Effector memory CD4-positive, alpha-beta T cell (primary cell): Measurements from ENCODE around the gene PLXNB1.

Experiments
- DNase-seq, 3 donors: peaks; one replicate each; pipeline ENCODE4 v3.0.0-alpha.2; 2020
- H3K27ac ChIP-seq: 2 replicates; pipeline ENCODE4 v1.7.0; 2013; ENCODE audit warnings: mild to moderate bottlenecking, low read length, moderate library complexity; ENCODE audit not compliant: insufficient read depth, poor library complexity, severe bottlenecking
- H3K27me3 ChIP-seq: replicated peaks from 2 replicates; pipeline ENCODE4 v1.7.0; 2013; ENCODE audit warnings: mild to moderate bottlenecking, low read length; ENCODE audit not compliant: insufficient read depth, control insufficient read depth, poor library complexity, severe bottlenecking
- H3K36me3 ChIP-seq: 2 replicates; pipeline ENCODE4 v1.7.0; 2013; ENCODE audit warnings: mild to moderate bottlenecking, low read length, moderate library complexity; ENCODE audit not compliant: control insufficient read depth, insufficient read depth
- H3K4me1 ChIP-seq: 2 replicates; pipeline ENCODE4 v1.7.0; 2013; ENCODE audit warnings: low read length, mild to moderate bottlenecking; ENCODE audit not compliant: control insufficient read depth, insufficient read depth, poor library complexity, severe bottlenecking
- H3K4me3 ChIP-seq: 2 replicates; pipeline ENCODE4 v1.7.0; 2013; ENCODE audit warnings: low read length, low read depth, mild to moderate bottlenecking; ENCODE audit not compliant: insufficient read depth, poor library complexity, severe bottlenecking
- H3K9me3 ChIP-seq: 2 replicates; pipeline ENCODE4 v1.7.0; 2013; ENCODE audit warnings: mild to moderate bottlenecking, low read length, moderate library complexity; ENCODE audit not compliant: control insufficient read depth

Gene PLXNB1

DNA sequence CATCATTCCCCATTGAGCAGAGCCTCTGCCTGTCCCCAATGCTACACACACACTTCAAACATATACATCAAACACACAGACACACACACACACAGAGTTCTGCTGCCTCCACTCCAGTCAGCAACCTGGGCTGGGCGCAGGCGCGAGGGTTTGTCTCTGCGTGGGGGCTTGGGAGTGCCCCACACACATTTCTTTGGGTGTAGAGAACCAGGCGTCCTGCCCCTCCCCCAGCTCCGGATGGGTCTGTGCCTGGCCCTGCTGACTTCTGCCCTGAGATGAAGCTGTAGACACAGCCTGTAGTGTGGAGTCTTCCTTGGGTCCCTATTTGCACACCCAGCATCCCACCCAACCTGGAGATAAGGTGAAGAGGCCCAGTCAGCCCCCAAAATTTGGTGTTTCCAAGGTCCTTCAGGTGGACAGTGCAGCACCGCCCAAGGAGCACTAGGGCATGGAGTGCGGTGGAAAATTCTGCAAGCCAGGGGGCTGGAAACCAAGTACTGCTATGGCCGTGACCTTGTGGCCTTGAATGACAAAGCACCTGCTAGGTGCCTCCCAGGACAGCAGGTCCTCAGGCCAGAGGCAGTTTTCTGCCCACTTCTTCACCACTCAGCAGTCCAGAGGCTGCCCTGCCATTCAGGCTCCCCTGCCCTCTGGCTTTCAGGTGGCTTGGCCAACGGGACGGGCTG is 31.0 kb downstream of the PLXNB1 start:
- no peak for DNase-seq
- Histone ChIP-seq H3K36me3 (no peaks in the 10 kb centered on the region), H3K4me1 (no peaks in the 10 kb centered on the region), H3K27me3 (no peaks in the 10 kb centered on the region), H3K4me3 (no peak overlapping the region), H3K9me3 (no peaks in the 10 kb centered on the region), H3K27ac (no peak overlapping the region)

GRCh38 chr3:48397767-48398681 is 31.9 kb downstream of the PLXNB1 start:
- no peak overlapping the region for H3K4me3 ChIP-seq
- H3K36me3 ChIP-seq = no peaks in the 10 kb centered on the region
- no peak overlapping the region for H3K27ac ChIP-seq
- no peak for DNase-seq
- no peaks in the 10 kb centered on the region for H3K9me3 ChIP-seq
- H3K27me3 ChIP-seq = no peaks in the 10 kb centered on the region
- no peaks in the 10 kb centered on the region for H3K4me1 ChIP-seq

DNA sequence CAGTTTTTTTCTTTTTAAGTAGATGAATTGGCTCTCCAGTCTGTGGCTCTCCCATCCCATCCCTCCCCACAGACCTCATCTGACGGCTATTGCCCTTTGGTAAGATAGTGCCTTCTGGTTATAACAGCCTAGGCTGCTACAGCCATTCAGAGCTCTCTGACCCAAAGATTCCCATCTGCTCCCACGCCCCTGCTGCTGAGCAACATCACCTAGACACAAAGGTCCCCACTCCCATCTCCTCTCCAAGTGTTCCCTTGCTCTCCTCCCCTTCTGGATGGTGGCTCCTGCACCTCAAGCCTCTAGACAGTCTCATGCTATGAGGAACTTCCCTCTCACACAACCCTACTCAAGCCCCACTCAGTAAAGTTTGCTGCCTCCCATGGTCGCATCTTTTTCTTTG is 34.2 kb downstream of the PLXNB1 start:
- Histone ChIP-seq H3K27ac (no peak overlapping the region), H3K4me1 (no peaks in the 10 kb centered on the region), H3K4me3 (no peak overlapping the region), H3K27me3 (no peaks in the 10 kb centered on the region), H3K9me3 (no peaks in the 10 kb centered on the region), H3K36me3 (no peaks in the 10 kb centered on the region)
- DNase-seq = no peak

GRCh38 chr3:48394391-48394790 is 35.5 kb downstream of the PLXNB1 start:
- H3K9me3 ChIP-seq = no peaks in the 10 kb centered on the region
- H3K27ac ChIP-seq = no peak overlapping the region
- H3K4me1 ChIP-seq = no peaks in the 10 kb centered on the region
- no peaks in the 10 kb centered on the region for H3K27me3 ChIP-seq
- H3K4me3 ChIP-seq = no peak overlapping the region
- no peaks in the 10 kb centered on the region for H3K36me3 ChIP-seq
- DNase-seq = no peak

DNA sequence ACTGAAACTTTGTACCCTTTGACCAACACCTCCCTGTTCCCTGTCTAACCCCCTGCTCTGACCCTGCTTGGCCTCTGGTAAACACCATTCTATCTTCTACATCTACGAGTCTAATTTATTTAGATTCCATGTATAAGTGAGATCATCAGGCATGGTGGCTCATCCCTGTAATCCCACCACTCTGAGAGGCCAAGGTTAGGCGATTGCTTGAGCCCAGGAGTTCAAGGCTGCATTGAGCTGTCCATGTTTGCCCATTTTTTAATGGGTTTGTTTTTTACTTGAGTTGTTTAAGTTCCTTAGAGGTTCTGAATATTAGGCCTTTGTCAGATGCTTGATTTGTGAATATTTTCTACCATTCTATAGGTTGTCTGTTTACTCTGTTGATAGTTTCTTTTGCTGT is 40.9 kb downstream of the PLXNB1 start:
- Histone ChIP-seq H3K4me3 (no peak overlapping the region), H3K4me1 (no peaks in the 10 kb centered on the region), H3K9me3 (no peaks in the 10 kb centered on the region), H3K27me3 (no peaks in the 10 kb centered on the region), H3K36me3 (no peaks in the 10 kb centered on the region), H3K27ac (no peak overlapping the region)
- no peak for DNase-seq

DNA sequence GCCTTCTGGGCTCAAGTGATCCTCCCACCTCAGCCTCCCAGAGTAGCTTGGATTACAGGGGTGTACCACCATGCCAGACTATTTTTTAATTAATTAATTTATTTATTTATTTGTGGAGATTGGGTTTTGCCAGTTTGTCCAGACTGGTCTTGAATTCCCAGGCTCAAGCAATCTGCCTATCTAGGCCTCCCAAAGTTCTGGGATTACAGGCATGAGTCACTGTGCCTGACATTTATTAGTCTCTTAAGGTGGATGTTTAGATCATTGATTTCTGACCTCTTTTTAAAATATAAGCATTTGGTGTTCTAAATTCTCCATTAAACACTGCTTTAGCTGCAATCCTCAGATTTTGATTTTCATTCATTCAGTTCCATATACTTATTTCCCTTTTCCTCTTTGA is 42.3 kb downstream of the PLXNB1 start:
- no peak for DNase-seq
- no peaks in the 10 kb centered on the region for H3K4me1 ChIP-seq
- no peak overlapping the region for H3K27ac ChIP-seq
- H3K36me3 ChIP-seq = no peaks in the 10 kb centered on the region
- H3K9me3 ChIP-seq = no peaks in the 10 kb centered on the region
- H3K4me3 ChIP-seq = no peak overlapping the region
- no peaks in the 10 kb centered on the region for H3K27me3 ChIP-seq

DNA sequence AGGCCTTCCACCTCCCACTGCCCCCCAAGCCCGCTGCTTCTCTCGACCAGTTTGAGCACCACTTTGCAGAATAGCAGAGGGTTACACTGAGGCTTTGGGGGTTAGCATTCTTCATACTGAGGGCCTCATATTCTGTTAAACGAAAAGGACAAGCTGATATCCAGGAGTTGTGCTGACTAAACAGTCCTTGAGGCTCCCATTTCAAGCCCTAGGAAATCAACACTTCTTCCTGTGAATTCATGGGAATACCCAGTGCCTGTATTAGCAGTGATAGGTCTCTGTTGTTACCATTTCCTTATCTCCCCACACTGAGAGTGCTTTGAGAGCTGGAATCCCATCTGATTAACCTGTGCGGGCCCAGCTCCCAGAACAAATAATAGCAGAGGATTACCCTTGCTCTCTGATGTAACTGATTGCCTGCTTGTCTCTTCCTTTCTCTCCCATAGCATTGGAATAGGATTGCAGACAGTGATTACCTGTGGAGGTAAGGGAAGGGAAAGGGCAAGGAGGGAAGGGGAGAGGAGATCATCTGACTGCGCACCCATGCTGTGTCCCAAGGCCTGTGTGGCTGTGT is 56.9 kb downstream of the PLXNB1 start:
- Histone ChIP-seq H3K27ac (no peak overlapping the region), H3K9me3 (no peaks in the 10 kb centered on the region), H3K36me3 (no peaks in the 10 kb centered on the region), H3K27me3 (no peaks in the 10 kb centered on the region), H3K4me3 (no peak overlapping the region), H3K4me1 (no peaks in the 10 kb centered on the region)
- DNase-seq = no peak

DNA sequence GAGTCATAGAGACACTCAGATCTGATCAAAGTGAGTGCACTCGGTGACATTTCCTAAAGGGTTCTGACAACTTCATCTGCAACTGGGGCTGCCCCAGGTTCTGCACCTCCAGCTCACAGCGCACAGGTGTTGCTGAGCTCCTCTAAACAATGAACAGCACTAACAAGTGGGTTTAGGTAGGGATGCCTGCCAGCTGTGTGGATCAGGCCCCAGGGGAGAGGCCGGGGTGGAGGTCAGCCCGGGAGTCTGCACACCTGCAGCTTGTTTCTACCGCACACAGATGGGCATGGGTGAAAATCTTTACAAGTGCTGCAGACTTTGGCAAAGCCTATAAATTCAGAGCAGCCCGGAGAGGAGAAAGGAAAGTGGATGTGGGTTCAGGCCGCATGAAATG is 57.5 kb downstream of the PLXNB1 start:
- no peaks in the 10 kb centered on the region for H3K36me3 ChIP-seq
- H3K9me3 ChIP-seq = no peaks in the 10 kb centered on the region
- DNase-seq = no peak
- no peaks in the 10 kb centered on the region for H3K4me1 ChIP-seq
- H3K27me3 ChIP-seq = no peaks in the 10 kb centered on the region
- no peak overlapping the region for H3K27ac ChIP-seq
- no peak overlapping the region for H3K4me3 ChIP-seq

- H3K9me3 ChIP-seq = no peaks in the 10 kb centered on the region
- no peak within 1 kb of the TSS for H3K27ac ChIP-seq
- no peak for DNase-seq
- H3K4me1 ChIP-seq = no peaks in the 10 kb centered on the region
- H3K4me3 ChIP-seq = no peak within 1 kb of the TSS
- H3K27me3 ChIP-seq = no peaks in the 10 kb centered on the region
- H3K36me3 ChIP-seq = no peaks in the 10 kb centered on the region
Measured at GRCh38 chr3:48371651-48372376, 58.1 kb downstream of the PLXNB1 start, which contains the start of gene FBXW12. Gene FBXW12, plus strand, starts transcription at chr3:48372219. Its CDS starts 549 bp downstream, at chr3:48372768.
